Breast epithelium (tissue), 3 donors: ENCODE results near the gene TGIF1.

Source experiments
- POLR2A ChIP-seq: fragments of 450-650 bp; IDR thresholded peaks from one replicate; pipeline ENCODE4 v1.6.1; 2016; ENCODE audit warnings: antibody characterized with exemption, mild to moderate bottlenecking, moderate library complexity
- POLR2AphosphoS5 ChIP-seq, 3 donors: sonication (generic); formaldehyde crosslinking; IDR thresholded peaks; one replicate each; pipeline ENCODE4 v1.6.1; 2017; ENCODE audit warnings: antibody characterized with exemption in 3 of 3
- TF ChIP-seq, protein P1 (sequence below), 3 donors: fragments of 450-650 bp; IDR thresholded peaks; one replicate each; pipeline ENCODE4 v1.5.1; 2016 to 2017; ENCODE audit warnings: antibody characterized with exemption in 3 of 3, mild to moderate bottlenecking in 3 of 3, moderate library complexity in 3 of 3

- TF ChIP-seq, protein P1, sequence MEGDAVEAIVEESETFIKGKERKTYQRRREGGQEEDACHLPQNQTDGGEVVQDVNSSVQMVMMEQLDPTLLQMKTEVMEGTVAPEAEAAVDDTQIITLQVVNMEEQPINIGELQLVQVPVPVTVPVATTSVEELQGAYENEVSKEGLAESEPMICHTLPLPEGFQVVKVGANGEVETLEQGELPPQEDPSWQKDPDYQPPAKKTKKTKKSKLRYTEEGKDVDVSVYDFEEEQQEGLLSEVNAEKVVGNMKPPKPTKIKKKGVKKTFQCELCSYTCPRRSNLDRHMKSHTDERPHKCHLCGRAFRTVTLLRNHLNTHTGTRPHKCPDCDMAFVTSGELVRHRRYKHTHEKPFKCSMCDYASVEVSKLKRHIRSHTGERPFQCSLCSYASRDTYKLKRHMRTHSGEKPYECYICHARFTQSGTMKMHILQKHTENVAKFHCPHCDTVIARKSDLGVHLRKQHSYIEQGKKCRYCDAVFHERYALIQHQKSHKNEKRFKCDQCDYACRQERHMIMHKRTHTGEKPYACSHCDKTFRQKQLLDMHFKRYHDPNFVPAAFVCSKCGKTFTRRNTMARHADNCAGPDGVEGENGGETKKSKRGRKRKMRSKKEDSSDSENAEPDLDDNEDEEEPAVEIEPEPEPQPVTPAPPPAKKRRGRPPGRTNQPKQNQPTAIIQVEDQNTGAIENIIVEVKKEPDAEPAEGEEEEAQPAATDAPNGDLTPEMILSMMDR (IDR thresholded peaks at IDR 0.05), result no peak
- TF ChIP-seq POLR2A, result no peak
- TF ChIP-seq POLR2AphosphoS5 (IDR thresholded peaks at IDR 0.05), result no peak
These were observed 45.9 kb downstream of the TGIF1 start for GRCh38 chr18:3495691-3496430.
